WERI-Rb-1 (cell line): ENCODE data around the gene FGF12.

Experiments
- DNase-seq: peaks from one replicate; pipeline ENCODE4 v3.0.0-alpha.2; 2020
- H3K27ac ChIP-seq: fragments of 250-450 bp; sonication (Bioruptor Pico); 2 replicates; pipeline ENCODE4 v1.5.1; 2020; ENCODE audit warnings: mild to moderate bottlenecking, moderate library complexity
- H3K27me3 ChIP-seq: fragments of 250-450 bp; sonication (Bioruptor Pico); 2 replicates; pipeline ENCODE4 v1.5.1; 2021; ENCODE audit warnings: mild to moderate bottlenecking, low read depth, moderate library complexity; ENCODE audit not compliant: insufficient read depth, severe bottlenecking
- H3K36me3 ChIP-seq: fragments of 250-450 bp; sonication (Bioruptor Pico); 2 replicates; pipeline ENCODE4 v1.5.1; 2020; ENCODE audit warnings: mild to moderate bottlenecking, moderate library complexity
- H3K4me3 ChIP-seq: 2 replicates; pipeline ENCODE4 v1.5.1; 2011; ENCODE audit warnings: low read depth, mild to moderate bottlenecking, control low read depth, low read length
- H3K9me3 ChIP-seq: fragments of 250-450 bp; sonication (Bioruptor Pico); 2 replicates; pipeline ENCODE4 v1.5.1; 2021; ENCODE audit warnings: mild to moderate bottlenecking, moderate library complexity; ENCODE audit not compliant: severe bottlenecking
- CTCF ChIP-seq: IDR thresholded peaks from 2 replicates; pipeline ENCODE4 v1.5.1; 2011; ENCODE audit warnings: low read depth, mild to moderate bottlenecking, control low read depth, inconsistent platforms, low read length

The FGF12 gene

GRCh38 chr3:192168202-192168601 lies 559.1 kb downstream of the FGF12 start:
- Histone ChIP-seq H3K27ac (no peak overlapping the region), H3K36me3 (no peaks in the 10 kb centered on the region), H3K9me3 (no peaks in the 10 kb centered on the region), H3K4me3 (no peak overlapping the region), H3K27me3 (no peaks in the 10 kb centered on the region)
- DNase-seq = no peak
- TF ChIP-seq CTCF = no peak

GRCh38 chr3:192165552-192165951 lies 561.8 kb downstream of the FGF12 start:
- TF ChIP-seq CTCF = no peak
- Histone ChIP-seq H3K27ac (no peak overlapping the region), H3K9me3 (no peaks in the 10 kb centered on the region), H3K4me3 (no peak overlapping the region), H3K27me3 (no peaks in the 10 kb centered on the region), H3K36me3 (no peaks in the 10 kb centered on the region)
- no peak for DNase-seq

DNA sequence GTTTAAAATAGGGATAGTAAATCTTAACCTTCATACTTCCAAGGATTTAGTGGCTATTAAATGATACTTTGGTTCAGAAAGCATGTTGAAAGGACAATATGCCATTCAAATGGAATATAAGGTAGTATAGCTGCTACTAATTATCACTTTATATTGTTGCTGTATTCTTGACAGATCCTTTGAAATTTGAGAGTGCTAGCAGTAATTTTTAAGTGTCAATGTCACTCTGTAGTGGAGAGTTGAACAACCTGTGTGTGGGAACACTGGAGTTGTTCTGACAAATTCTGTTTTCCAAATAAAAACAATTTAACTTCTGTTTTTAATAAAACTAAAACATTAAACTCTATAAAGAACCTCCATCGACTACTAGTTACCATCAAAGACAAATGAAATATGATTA lies 565.7 kb downstream of the FGF12 start:
- TF ChIP-seq CTCF = no peak
- H3K36me3 ChIP-seq = no peaks in the 10 kb centered on the region
- no peak overlapping the region for H3K4me3 ChIP-seq
- H3K27ac ChIP-seq = no peak overlapping the region
- no peaks in the 10 kb centered on the region for H3K9me3 ChIP-seq
- no peak for DNase-seq
- H3K27me3 ChIP-seq = no peaks in the 10 kb centered on the region

- Histone ChIP-seq H3K4me3 (no peak overlapping the region), H3K36me3 (no peaks in the 10 kb centered on the region), H3K9me3 (no peaks in the 10 kb centered on the region), H3K27ac (no peak overlapping the region), H3K27me3 (no peaks in the 10 kb centered on the region)
- no peak for TF ChIP-seq CTCF
- DNase-seq = no peak
Observed at GRCh38 chr3:192156382-192156781, 571.0 kb downstream of the FGF12 start.

DNA sequence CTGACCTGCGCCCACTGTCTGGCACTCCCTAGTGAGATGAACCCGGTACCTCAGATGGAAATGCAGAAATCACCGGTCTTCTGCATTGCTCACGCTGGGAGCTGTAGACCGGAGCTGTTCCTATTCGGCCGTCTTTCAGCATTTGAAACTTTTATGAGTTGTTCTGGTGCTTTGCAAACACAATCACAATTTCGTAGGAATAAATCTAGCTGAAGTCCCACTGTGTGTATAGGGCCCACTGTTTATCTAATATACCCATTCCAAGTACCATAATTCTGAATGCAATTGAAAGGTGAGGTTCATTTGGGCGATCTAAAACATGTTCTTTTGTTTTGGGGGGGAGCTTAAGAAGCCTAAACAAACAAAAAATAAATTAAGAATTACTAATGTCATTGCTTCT lies 572.1 kb downstream of the FGF12 start:
- TF ChIP-seq CTCF = no peak
- DNase-seq = no peak
- H3K27ac ChIP-seq = no peak overlapping the region

DNA sequence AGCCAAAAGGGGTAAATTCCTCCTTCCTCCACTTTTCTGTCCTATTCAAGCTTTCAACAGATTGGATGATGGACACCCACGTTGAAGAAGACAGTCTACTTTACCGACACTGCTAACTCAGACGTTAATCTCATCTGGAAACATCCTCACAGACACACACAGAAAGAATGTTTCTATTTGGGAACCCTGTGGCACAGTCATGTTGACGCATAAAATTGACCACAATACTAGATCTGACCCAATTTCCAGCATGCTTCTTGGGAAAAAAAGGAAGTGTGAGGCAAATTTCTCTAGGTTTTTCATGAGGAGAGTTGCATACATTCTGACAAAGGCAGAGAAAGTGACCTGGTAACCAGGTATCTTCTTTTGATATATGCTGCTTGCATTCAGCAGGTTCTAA lies 594.1 kb downstream of the FGF12 start:
- DNase-seq = no peak
- no peaks in the 10 kb centered on the region for H3K36me3 ChIP-seq
- H3K27me3 ChIP-seq = no peaks in the 10 kb centered on the region
- TF ChIP-seq CTCF = no peak
- no peak overlapping the region for H3K27ac ChIP-seq
- H3K4me3 ChIP-seq = no peak overlapping the region
- H3K9me3 ChIP-seq = no peaks in the 10 kb centered on the region

More for the DNA sequence above, 572.1 kb downstream of the FGF12 start:
- H3K9me3 ChIP-seq = no peaks in the 10 kb centered on the region
- H3K27me3 ChIP-seq = no peaks in the 10 kb centered on the region
- H3K4me3 ChIP-seq = no peak overlapping the region
- H3K36me3 ChIP-seq = no peaks in the 10 kb centered on the region
